NCI-H146 (cell line): Measurements from ENCODE around the gene BIN1.

ENCODE experiments used
- DNase-seq: peaks from one replicate; lab custom pipeline; 2025; lab: John Stamatoyannopoulos, UW

Gene BIN1

DNA sequence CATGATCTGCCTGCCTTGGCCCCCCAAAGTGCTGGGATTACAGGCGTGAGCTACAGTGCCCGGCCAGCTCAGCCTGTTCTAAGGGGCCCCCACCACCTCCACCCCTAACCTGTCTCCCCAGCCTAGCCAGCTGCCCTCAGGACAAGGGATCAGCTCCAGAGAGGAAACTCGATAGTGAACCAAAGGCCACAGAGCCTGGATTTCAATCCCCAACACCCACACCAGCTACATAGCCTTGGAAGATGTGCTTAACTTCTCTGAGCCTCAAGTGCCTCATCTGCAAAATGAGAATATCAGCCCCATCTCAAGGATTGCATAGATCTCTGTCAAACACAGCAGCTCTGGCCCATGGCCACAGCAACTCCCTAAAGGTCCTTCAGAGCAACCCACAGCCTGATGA is 32.0 kb downstream of the BIN1 start:
- DNase-seq = no peak

DNA sequence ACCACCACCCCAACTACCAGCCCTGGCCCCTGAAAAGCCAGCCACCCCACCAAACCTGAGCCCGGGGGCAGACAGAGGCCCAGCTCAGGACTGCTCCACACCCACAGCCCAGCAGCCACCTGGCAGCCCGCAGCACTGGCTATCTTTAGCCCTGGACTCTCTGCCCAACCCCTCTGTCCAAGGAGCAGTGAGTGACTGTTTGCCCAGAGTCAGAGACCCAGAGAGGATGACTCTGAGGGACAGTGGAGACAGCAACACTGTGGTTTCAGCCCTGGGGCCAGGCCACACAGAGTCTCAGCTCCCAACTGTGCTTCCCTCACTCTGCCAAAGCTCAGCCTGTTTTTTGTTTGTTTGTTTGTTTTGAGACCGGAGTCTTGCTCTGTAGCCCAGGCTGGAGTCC is 32.6 kb downstream of the BIN1 start:
- DNase-seq = no peak

DNA sequence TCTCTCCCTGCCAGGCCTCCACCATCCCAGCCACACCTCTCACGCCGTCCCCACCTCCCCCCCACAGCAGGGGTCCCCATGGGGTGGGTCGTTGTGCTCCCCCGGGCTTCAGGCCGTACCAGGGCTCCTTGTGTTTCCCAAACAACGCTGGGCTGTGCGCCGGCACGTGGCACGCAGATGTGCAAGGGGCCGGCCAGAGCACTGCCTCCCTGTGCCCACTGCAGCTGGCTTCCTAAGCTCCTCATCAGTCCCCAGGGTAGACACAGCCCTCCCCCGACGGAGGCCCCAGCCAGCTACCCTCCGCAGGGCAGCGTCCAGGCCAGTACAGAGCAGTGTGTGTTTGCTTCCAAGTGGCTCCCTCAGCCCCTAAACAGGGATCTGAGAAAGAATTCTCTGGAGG is 34.0 kb downstream of the BIN1 start:
- no peak for DNase-seq

DNA sequence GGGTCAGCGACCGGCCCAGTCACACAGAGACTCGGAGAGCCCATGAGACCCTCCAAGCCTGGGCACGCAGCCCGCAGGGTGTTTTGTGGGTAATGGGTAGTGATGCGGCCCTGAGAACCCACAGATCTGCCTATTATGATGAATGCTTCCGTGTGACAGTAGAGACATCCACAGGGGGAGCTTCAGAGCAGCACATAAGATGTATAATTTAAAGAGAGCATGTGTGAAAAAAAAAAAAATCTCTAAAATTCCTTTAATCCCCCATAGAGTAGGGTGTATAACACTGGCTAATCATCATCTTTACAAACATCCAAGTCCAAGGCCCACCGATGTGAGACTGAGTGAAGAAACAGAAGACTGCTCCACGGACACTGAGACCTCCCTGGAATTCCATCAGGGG is 34.6 kb downstream of the BIN1 start:
- DNase-seq = no peak

DNA sequence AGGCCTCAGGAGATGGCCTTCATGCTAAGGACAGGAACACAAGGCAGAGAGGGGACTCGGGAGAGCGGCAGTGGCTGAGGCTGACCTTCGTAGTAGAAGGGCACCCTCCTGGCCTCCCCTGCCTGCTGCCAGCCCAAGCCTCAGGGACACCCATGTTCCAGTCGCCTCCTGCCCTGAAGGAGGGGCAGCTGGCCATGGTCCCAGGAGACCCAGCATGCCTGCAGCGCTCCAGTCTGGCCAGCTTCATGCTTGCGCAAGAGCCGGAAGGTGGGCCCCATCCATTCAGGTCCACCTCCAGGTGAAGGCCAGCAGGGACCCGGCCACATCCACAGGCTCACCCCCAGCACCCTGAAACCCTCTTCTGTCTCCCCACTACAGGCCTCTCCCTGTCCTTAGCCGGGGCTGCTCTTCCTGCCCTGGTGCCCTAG is 35.0 kb downstream of the BIN1 start:
- DNase-seq = no peak

DNA sequence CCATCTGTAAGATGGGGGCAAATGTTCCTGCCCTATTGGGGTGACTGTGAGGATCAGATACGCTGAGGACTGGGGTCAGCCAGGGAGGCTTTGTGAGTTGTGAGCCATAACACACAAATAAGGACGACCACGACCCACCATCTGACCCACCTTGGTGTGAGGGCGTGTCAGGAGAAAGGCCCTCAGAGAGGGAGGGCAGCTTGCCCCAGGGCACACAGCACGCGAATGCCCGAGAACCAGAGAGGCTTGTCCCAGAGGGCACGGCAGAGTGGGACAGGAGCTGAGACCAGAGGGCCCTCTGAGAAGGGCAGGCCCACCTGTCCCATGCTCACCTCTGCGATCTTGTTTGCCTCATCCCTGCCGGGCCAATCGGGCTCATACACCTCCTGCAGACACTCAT is 36.7 kb downstream of the BIN1 start:
- DNase-seq = no peak

DNA sequence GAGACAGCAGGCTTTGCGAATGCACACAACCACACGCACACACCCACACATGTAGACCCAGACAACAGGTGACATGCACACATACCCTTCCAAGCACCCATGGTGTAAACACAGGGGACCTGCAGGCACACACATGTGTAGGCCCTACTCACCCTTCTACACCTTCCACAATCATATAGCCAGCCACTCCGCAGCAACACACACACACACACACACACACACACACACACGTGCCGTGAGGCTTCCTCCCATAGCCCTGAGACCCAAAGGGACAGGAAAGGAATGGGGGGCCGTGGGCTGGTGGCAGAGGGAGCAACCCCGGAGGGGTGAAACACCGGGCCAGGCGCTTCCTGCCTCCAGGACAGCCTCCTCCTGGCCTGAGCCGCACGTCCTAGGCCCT is 37.4 kb downstream of the BIN1 start:
- no peak for DNase-seq

DNA sequence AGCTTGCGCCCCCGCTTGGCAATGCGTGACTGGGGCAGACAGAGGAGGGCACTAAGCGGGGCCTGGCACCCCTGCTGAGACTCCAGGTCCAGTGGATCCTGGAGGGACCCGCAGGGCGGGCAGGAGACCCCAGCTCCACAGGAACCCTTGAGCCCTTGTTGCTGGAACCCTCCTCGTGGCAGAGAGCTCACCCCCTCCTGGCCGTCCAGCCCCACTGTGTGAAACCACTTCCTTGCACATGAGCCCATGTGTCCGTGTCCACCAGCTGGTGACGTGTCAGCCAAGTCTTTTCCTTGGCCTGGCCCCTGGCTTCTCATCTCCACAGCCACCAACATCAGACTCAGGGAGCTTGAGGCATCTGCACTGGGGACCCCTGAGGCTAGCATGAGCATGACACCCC is 38.0 kb downstream of the BIN1 start:
- no peak for DNase-seq

DNA sequence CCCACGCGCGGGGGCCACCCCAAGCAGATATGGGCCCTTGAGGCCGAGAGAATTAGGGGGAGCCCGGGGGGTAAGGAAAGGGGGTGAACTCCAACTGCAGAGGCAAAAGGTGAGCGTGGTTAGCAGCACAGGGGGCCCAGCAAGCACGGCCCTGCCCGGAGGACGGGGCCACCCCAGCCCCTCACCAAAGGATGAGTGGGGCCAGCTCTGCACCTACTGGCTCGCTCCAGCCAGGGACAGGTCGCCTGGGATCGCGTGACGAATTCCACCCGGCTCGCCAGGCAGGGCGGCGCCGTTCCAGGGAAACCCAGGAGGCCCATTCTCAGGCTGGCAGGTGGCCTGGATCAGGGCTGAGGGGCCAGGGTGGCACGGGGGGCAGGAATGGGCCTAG is 38.6 kb downstream of the BIN1 start:
- DNase-seq = no peak

DNA sequence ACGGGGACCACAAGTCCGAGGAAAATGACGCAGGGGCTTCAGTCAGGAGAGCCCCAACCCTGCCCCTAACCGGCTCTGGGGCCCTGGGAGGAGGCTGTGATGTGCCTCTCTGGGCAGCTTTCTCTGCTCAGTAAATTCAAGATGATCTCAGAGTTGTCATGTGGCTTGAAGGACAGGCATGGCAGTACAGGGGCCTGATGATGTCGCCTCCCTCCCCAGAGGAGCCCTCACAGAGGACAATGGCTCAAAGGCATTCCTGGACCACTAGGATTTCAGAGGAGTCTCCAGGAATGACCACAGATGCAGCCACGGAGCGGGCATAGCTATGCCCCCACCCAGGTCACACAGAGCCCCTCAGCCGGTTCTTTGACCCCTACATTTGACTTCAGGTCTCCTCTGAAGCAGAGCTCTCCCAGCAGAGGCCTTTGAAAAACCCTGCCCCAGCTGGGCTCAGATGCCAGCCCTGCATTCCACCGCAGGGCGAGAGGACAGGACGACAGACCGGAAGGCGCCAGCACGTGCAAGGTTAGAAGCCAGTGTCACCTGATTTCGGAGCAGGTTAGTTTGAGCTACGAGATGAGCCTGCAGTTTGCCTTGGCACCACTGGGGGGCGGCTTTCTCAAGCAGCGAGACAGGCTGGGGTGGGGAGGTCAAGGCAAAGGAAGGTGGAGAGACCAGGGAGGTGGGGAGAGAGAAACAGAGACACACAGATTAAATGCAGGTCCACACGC is 39.2 kb downstream of the BIN1 start:
- no peak for DNase-seq

DNA sequence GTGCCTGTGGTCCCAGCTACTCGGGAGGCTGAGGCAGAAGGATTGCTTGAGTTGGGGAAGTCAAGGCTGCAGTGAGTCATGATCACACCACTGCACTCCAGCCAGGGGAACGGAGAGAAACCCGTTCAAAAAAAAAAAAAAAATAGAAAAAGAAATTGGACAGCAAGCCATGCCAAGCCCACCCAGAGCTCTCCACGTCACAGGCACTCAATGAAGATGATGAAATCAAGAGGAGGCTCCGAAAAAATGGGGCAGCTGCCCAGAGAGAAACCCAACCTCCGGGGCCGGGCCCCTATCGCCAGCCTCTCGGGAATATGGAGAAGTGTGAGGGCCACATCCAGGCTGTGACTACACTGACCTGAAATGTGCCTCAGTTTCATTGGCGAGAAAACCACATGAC is 40.0 kb downstream of the BIN1 start:
- DNase-seq = no peak

DNA sequence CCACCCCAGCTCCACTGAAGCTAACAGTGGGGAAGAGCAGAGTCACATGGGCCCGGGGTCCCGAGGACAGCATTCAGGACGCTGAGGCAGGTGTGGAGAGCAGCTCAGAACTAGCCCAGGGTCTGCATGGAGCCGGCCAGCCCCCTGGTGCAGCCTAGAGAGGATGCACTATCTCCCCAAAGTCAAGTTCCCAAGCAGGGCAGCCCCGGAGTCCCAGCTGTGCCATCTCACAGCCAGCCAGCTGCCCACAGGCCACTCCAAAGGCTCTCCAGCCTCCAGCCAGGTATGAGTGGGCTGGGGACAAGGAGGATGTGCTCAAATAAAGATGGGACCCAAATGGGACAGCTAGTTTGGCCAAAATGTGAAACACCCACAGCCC is 41.0 kb downstream of the BIN1 start:
- DNase-seq = no peak

DNA sequence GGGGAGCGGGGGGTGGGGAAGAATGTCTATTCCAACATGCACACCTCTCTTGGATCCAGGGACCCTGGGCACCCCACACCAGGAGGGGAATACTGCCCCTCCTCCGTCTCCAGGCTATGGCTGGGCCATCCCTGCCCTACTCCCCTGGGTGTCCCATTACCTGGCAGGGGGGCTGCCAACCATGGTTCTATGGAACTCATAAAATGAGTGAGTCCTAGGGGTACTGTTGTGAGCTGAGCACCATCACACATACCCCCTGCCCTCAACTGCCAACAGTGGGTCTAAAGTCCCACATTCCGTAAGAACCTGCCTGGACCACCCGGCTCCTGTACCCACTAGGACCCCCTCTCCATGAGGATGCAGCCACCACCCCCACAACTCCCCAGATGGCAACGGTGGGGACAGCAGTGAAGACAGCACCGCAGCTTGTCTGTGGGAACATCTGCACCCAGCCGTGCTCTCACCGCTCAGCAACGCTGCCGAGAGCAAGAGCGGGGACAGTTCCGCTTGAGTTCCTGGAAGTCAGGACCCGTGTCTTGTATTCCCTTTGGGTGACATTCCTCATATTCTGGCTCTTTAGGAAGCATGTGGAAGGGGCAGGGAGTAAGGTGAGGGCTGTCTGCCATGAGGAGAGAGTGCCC is 41.5 kb downstream of the BIN1 start:
- no peak for DNase-seq

DNA sequence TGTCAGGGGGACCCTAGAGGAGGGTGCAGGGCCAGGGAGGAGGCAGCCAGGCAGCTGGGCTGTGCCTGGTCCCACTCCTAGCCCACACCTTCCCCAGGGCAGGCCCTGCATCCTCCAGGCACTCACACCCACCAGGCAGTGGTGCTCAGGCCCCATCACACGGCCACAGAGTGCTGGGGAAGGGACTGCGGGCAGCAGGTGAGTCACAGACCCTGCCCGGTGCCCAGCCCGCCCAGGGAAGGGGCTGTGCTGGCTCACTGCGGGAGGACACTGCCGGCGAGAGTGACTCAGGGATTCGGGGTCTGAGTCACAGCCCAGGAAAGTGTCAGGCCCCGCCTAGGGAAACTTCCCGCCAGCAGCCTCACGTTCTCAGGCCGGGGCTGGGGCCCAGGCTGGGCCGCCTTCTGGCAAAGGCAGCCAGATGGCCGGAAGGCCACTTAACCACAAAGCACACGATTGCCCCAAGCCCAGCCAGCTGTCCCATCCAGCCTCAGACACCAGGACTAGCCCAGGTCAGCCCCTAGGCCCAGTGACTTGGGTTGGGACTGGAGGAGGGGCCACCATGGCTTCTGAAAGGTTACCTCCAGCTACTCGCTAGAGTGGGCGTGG is 42.2 kb downstream of the BIN1 start:
- no peak for DNase-seq

DNA sequence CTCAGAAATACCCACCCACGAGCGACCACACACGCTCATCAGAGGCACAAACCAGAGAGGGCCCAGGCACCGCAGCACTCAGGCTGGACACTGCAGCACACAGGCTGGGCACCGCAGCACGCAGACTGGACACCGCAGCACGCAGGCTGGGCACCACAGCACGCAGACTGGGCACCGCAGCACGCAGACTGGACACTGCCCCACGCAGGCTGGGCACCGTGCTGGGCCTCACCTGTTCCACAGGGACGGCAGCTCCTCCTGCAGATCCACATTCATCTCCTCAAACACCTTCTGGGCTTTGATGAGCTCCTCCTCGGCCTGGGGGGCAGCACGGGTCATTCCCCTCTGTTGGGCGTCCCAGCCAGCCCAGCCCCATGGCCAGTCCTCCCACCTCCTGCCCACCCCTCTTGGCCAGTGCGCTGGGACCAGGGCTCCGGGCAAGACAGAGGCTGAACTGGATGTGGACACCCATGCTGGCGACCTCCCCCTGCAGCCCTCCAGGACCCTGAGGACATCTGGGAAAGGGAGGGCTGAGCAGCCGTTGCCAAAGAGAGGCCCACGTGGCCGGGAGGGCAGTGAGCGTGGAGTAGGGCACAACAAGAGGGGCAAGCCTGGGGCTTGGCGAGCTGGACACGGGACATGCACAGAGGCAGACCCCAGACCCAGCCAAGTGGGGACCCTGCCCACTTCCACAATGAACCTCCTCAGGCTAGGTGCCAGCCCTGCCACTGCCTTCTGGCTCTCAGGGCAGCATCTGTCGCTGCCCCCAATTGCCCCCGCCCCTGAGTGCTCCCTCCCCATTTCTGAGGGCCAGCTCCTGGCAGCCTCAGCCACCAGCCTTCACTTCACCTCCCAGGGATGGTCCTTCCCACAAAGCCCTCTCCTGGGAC is 43.0 kb downstream of the BIN1 start:
- no peak for DNase-seq

DNA sequence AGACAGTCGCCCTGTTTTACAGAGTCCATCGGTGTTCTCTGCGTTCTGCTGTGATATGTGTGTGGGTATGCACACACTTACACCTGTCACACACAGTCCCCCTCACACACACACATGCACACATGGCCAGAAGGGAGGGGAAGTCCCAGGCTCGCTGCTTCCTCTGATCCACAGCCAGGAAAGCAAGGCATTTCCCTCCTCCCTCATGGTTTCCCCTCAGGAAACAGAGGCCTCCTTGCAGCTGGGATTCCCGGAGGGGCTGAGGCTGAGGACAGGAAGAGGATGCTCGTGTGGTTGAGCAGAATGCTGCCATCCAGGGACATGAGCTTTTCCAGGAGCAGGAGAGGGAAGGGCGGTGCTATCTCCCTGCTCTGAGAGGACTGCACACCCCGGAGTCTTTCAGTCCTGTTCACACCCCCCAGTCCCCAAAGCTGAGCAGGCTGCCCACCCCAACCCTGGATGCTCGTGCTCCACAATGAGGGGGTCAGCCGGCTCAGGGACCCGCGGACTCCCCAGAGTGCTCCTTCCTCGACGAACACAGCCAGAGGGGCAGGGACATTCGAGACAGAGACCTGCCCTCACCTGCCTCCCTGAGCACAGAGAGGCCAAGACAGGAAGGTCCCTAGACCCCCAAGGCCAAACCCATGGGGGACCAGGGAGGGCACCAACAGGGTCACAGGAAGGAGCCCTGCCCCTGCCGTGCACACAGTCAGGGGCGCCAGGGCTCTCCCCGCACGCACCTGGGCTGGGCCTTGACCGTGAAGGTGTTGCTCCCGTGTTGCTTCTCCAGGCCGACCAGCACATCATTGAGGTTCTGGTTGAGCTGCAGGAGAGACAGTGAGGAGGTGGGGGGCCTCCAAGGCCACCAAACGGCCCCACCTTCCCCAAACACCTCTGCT is 45.3 kb downstream of the BIN1 start:
- no peak for DNase-seq

DNA sequence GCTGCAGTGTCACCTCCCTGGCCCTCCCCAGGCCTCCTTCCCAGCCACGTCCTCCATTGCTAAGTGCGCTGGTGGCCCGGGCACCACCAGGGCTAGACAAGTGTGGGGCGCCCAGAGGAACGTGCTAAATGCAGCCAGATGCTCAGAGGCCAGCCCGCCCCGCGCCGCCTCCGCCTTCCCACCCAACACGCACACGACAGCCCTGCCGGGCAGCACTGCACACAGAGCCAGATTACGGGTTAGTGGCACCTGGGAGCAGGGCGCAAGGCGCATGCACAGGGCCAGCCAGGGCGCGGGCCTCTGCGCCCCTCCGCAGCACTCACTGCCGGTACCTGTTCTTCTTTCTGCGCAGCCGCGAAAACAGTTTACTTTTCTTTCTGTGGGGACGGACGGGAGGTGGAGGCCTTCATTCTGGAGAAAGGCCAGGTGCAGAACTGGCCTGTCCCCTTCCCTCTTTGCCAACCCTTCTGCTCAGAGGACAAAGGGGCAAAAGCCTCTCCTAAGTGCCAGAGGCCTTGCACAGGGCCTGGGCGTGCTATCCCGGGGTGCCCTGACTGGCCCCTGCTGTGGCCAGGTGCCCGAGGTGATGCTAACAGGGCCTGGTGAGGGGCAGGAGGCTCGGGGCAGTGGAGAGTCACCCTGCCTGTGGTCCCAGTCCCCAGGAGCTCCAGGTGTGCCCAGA is 46.5 kb downstream of the BIN1 start:
- no peak for DNase-seq

DNA sequence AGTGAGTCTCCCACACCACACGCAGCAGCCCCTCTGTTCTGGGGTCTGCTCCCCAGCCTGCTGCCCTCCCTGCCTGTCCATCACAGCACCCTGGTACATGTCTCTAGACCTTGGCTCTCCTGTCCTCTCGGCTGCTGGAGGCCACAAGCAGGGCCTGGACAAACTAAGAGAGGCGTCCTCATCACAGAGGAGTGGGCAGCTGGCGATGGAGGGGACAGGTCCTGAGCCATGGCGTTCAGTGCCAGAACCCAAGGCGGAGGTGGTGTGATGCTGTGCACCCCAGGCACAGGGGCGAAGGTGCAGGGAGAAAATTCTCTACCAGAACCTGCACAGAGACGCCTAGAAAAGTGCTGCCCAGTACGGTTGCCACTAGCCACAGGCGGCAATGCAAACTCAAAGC is 47.4 kb downstream of the BIN1 start:
- DNase-seq = no peak

DNA sequence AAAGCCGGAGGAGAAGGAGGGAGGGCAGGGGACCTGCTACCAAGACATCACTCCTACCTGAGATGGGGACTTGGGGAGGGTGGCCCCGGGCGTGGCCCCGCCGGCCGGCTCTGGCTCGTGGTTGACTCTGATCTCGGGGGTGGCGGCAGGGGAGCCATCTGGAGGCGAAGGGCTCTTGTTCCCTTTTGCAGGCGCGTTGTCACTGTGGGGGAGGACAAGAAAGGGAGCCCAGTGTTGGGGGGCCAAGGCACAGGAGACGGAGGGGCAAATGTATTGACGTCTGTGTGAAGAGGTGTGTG is 48.1 kb downstream of the BIN1 start:
- no peak for DNase-seq

DNA sequence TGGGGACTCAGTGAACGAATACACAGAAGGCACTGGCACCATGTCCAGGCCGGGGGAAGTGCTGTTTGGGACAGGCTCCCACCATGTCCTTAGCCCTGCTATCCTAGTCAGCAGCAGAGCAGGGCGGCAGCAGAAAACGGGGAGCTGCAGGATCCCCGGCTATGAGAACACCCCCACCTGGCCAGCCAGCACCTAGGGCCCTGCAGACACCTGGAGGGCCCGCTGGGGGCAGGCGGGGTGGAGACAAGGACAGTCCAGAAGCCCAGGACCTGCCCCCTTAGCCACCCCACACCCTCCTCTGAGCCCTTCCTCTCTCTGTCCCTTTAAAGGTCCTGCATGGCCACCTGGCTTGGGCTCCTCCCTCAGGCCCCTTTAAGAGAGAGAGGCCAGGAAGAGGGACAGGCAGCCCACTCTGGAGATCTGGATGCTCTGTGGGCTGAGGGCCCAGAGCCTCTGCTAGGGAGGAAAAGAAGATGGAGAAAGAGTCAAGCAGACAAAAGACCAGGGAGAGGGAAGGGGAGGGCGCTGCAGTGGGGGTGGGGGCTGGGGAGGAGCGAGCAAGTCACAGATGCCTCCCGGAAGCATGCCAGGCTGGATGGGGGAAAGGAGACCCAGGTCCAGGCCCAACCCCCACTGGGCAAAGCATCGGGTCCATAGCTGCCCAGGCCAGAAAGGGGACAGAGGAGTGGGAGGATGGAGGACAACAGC is 48.6 kb downstream of the BIN1 start:
- DNase-seq = no peak
